Fibroblast of skin of abdomen (primary cell): Measurements from ENCODE around the gene TAF15.

Experiments used
- DNase-seq: peaks from one replicate; pipeline ENCODE4 v3.0.0-alpha.2; 2013

TAF15 gene

GRCh38 chr17:35788477-35789368 is 20.6 kb upstream of the TAF15 start:
- peak; percentile 82 for DNase-seq

GRCh38 chr17:35790841-35791240 is 18.4 kb upstream of the TAF15 start:
- DNase-seq, result no peak

GRCh38 chr17:35791681-35792350 is 17.5 kb upstream of the TAF15 start:
- DNase-seq, result no peak

- no peak for DNase-seq
Observed at GRCh38 chr17:35793257-35793656, 16.0 kb upstream of the TAF15 start.

GRCh38 chr17:35795007-35795870 is 14.0 kb upstream of the TAF15 start, which contains the start of gene MMP28:
MMP28 (minus strand) TSS chr17:35795641; CDS start chr17:35795377, 264 bp downstream.
- DNase-seq, result no peak

GRCh38 chr17:35795871-35796265 is 13.4 kb upstream of the TAF15 start:
- no peak for DNase-seq

GRCh38 chr17:35796942-35797341 is 12.3 kb upstream of the TAF15 start:
- no peak for DNase-seq

GRCh38 chr17:35797370-35797769 is 11.9 kb upstream of the TAF15 start:
- no peak for DNase-seq

GRCh38 chr17:35797918-35798317 is 11.4 kb upstream of the TAF15 start:
- DNase-seq, result no peak

GRCh38 chr17:35799942-35800341 is 9.3 kb upstream of the TAF15 start:
- DNase-seq, result peak; percentile 42

- peak; percentile 55 for DNase-seq
Observed at GRCh38 chr17:35801583-35802224, 7.6 kb upstream of the TAF15 start.

GRCh38 chr17:35804658-35805192 is 4.6 kb upstream of the TAF15 start:
- peak; percentile 87 for DNase-seq

- DNase-seq, result peak; percentile 68
Observed at GRCh38 chr17:35807371-35808144, 1.7 kb upstream of the TAF15 start.

- DNase-seq, result no peak
Observed at GRCh38 chr17:35808240-35808961, 883 bp upstream of the TAF15 start.

GRCh38 chr17:35809855-35810461 is 674 bp downstream of the TAF15 start:
- DNase-seq, result no peak

- DNase-seq, result no peak
Observed at GRCh38 chr17:35811759-35812158, 2.5 kb downstream of the TAF15 start.

- DNase-seq, result no peak
Observed at GRCh38 chr17:35812456-35812855, 3.2 kb downstream of the TAF15 start.

- DNase-seq, result no peak
Observed at GRCh38 chr17:35816723-35817122, 7.4 kb downstream of the TAF15 start.

- no peak for DNase-seq
Observed at GRCh38 chr17:35817196-35817595, 7.9 kb downstream of the TAF15 start.

- DNase-seq, result no peak
Observed at GRCh38 chr17:35819455-35819854, 10.2 kb downstream of the TAF15 start.
